ENCODE results near the gene TMEM125.

Gene TMEM125

GRCh38 chr1:43274804-43275180 is 5.0 kb downstream of the TMEM125 start:
- DNase-seq (ENCODE audit: low read depth) = no peak

- no peak for DNase-seq (ENCODE audit: low read depth)
These were observed 6.2 kb downstream of the TMEM125 start for GRCh38 chr1:43275826-43276620.

GRCh38 chr1:43276673-43277072 is 6.9 kb downstream of the TMEM125 start:
- no peak for DNase-seq (ENCODE audit: low read depth)

GRCh38 chr1:43277116-43277876 is 7.5 kb downstream of the TMEM125 start:
- no peak for DNase-seq (ENCODE audit: low read depth)

GRCh38 chr1:43279161-43279560 is 9.4 kb downstream of the TMEM125 start:
- no peak for DNase-seq (ENCODE audit: low read depth)

- DNase-seq (ENCODE audit: low read depth) = no peak
These were observed 9.9 kb downstream of the TMEM125 start for GRCh38 chr1:43279666-43280065.

- DNase-seq (ENCODE audit: low read depth) = no peak
These were observed 10.9 kb downstream of the TMEM125 start for GRCh38 chr1:43280692-43281091.

- DNase-seq (ENCODE audit: low read depth) = no peak
These were observed 12.7 kb downstream of the TMEM125 start for GRCh38 chr1:43282220-43283195.

- no peak for DNase-seq (ENCODE audit: low read depth)
These were observed 14.3 kb downstream of the TMEM125 start for GRCh38 chr1:43284065-43284464.

GRCh38 chr1:43284546-43285110 is 14.8 kb downstream of the TMEM125 start:
- no peak for DNase-seq (ENCODE audit: low read depth)

GRCh38 chr1:43285269-43285990 is 15.6 kb downstream of the TMEM125 start, which contains the start of gene C1orf210:
Gene C1orf210, minus strand, starts transcription at chr1:43285581. Its CDS starts 2,311 bp downstream, at chr1:43283270.
- no peak for DNase-seq (ENCODE audit: low read depth)

- DNase-seq (ENCODE audit: low read depth) = no peak
These were observed 16.3 kb downstream of the TMEM125 start for GRCh38 chr1:43286115-43286514.

GRCh38 chr1:43286533-43286932 is 16.8 kb downstream of the TMEM125 start:
- no peak for DNase-seq (ENCODE audit: low read depth)

GRCh38 chr1:43288058-43288784 is 18.4 kb downstream of the TMEM125 start:
- no peak for DNase-seq (ENCODE audit: low read depth)

GRCh38 chr1:43288785-43289706 is 19.3 kb downstream of the TMEM125 start:
- no peak for DNase-seq (ENCODE audit: low read depth)

- no peak for DNase-seq (ENCODE audit: low read depth)
These were observed 22.4 kb downstream of the TMEM125 start for GRCh38 chr1:43292216-43292615.

GRCh38 chr1:43292679-43293078 is 22.9 kb downstream of the TMEM125 start:
- DNase-seq (ENCODE audit: low read depth) = no peak

GRCh38 chr1:43293176-43293575 is 23.4 kb downstream of the TMEM125 start:
- no peak for DNase-seq (ENCODE audit: low read depth)

Data from GM04503 (cell line).